Heart left ventricle (tissue), 13 donors: ENCODE results near the gene TOX2.

Experiments used
- POLR2A ChIP-seq, 2 donors: fragments of 450-650 bp; IDR thresholded peaks; one replicate each; pipeline ENCODE4 v1.6.1; 2017; ENCODE audit warnings: antibody characterized with exemption in 2 of 2, mild to moderate bottlenecking in 2 of 2, moderate library complexity in 2 of 2
- TF ChIP-seq, protein P1 (sequence below), 12 donors: fragments of 200-600 bp; sonication (generic) in 4 of 12; IDR thresholded peaks; one replicate each; pipeline versions ENCODE4 v1.5.0 to v1.8.0; 2018 to 2022; ENCODE audit warnings: antibody characterized with exemption in 12 of 12, mild to moderate bottlenecking in 5 of 12
- donor health status: ischemic (EF 13 %, LVEDD 7.1; RV severe dilation, severe dysfunction).
- donor health status: DM: no; HTN: yes; CAD: no.
- donor health status: DM: no; HTN: no; CAD: no.
- donor health status: ischemic (EF 25% LVEDD 6.9; RV normal size, moderate dysfunction).
- donor health status: ischemic (EF 25% LVEDD 5.7; RV mildly dilated, moderate dysfunction).
- donor health status: ischemic (EF 35%, LVEDD 5.7; RV mildly dilated, moderate dysfunction).
- donor health status: nonischemic (EF 11% LVEDD 7.7; RV severe dilation, severe dysfunction).
- donor health status: DM: yes; HTN: yes; CAD: no.
- donor health status: PGD.
- donor health status: ischemic (EF 29% LVEDD 5.4; RV normal size, mild dysfunction).
- donor health status: nonischemic (EF 23%, LVEDD 6.1; RV moderate dilation, normal function).

DNA sequence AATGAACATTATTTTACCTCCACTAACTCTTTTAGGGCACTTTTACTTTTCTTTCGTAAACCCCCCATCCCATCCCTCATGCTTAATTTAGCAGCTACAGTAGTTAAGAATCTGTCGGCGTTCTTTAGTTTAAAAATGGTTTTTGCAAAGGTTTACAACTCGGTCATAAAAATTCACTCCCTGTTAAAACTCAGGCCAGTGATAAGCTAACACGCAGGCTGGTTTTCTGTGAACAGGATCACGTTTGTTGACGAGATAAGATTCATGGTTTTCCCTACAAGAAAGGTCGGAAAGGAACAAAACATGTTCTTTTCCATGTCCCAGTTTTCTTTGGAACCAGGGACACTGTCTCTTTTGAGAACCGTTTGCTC lies 101.1 kb downstream of the TOX2 start:
- TF ChIP-seq POLR2A (IDR thresholded peaks at IDR 0.05): no peak
- TF ChIP-seq, protein P1, sequence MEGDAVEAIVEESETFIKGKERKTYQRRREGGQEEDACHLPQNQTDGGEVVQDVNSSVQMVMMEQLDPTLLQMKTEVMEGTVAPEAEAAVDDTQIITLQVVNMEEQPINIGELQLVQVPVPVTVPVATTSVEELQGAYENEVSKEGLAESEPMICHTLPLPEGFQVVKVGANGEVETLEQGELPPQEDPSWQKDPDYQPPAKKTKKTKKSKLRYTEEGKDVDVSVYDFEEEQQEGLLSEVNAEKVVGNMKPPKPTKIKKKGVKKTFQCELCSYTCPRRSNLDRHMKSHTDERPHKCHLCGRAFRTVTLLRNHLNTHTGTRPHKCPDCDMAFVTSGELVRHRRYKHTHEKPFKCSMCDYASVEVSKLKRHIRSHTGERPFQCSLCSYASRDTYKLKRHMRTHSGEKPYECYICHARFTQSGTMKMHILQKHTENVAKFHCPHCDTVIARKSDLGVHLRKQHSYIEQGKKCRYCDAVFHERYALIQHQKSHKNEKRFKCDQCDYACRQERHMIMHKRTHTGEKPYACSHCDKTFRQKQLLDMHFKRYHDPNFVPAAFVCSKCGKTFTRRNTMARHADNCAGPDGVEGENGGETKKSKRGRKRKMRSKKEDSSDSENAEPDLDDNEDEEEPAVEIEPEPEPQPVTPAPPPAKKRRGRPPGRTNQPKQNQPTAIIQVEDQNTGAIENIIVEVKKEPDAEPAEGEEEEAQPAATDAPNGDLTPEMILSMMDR (IDR thresholded peaks at IDR 0.05): no peak
